Measurements from ENCODE around the gene CTSL.

GRCh38 chr9:87713988-87714330, 12.0 kb upstream of the CTSL start:
- TF ChIP-seq EZH2 (IDR thresholded peaks at IDR 0.05; ENCODE audit: low read length, missing control alignments) (no peak), CTCF (conservative IDR thresholded peaks at IDR 0.05 in 1 of 2, IDR thresholded peaks at IDR 0.05 in 1 of 2; ENCODE audit: low read depth in 1 of 2, low read length in 2 of 2) (no peak)

Measured in fibroblast of lung (primary cell).